A172 (cell line): ENCODE measurements around the gene CNR2. TPM values are rescaled to one million over a fixed set of nuclear protein-coding genes. Genes with fewer than 3 reads are reported as not detected.
A peak's percentile ranks its signal among the peaks of the same experiment; 100 is the strongest.
"Not testable (repeated sequence)": the region's sequence is repeated elsewhere in the genome, so short reads cannot be mapped to it uniquely, and the experiment has no call there.

Experiments
- DNase-seq: peaks from one replicate; pipeline ENCODE4 v3.0.0-alpha.2; 2015; ENCODE audit warnings: low spot score
- total RNA-seq: library from RNA; depleted of rRNA; stranded (reverse); fragments of >200 nt; shearing (Covaris generic); gene quantifications from 2 replicates; pipeline ENCODE4 v1.2.3, GENCODE V29; 2014; rRNA removed

The CNR2 gene
- total RNA-seq, 1 experiment from 2014 or later = not detected

GRCh38 chr1:23836037-23836436 lies 77.1 kb downstream of the CNR2 start:
- no peak for DNase-seq

GRCh38 chr1:23834156-23834555 lies 79.0 kb downstream of the CNR2 start:
- DNase-seq = not testable (repeated sequence)

- no peak for DNase-seq
These were observed 85.4 kb downstream of the CNR2 start for GRCh38 chr1:23827717-23828116.

GRCh38 chr1:23826590-23826989 lies 86.6 kb downstream of the CNR2 start:
- DNase-seq = not testable (repeated sequence)

- no peak for DNase-seq
These were observed 87.2 kb downstream of the CNR2 start for GRCh38 chr1:23825762-23826522.

- DNase-seq = peak; percentile 66
These were observed 87.9 kb downstream of the CNR2 start, which contains the start of gene HMGCL for GRCh38 chr1:23825076-23825761. Gene HMGCL, minus strand, starts transcription at chr1:23825429. Its CDS starts 14 bp downstream, at chr1:23825415.

- DNase-seq = no peak
These were observed 88.5 kb downstream of the CNR2 start for GRCh38 chr1:23824711-23825075.

GRCh38 chr1:23823767-23824166 lies 89.4 kb downstream of the CNR2 start:
- DNase-seq = no peak

Other genes starting within 250 kb of the CNR2 start
- gene RPL11, start 221.6 kb downstream of the CNR2 start, total RNA-seq = 609 and 964 TPM in 2 replicates
- gene ELOA, start 169.9 kb downstream of the CNR2 start, total RNA-seq = 28.1 and 29.4 TPM in 2 replicates
- gene PITHD1, start 134.9 kb downstream of the CNR2 start, total RNA-seq = 47.9 and 73.3 TPM in 2 replicates
- gene LYPLA2, start 122.2 kb downstream of the CNR2 start, total RNA-seq = 59.0 and 68.0 TPM in 2 replicates
- 109 and 110 TPM in 2 replicates for gene GALE, start 112.6 kb downstream of the CNR2 start, total RNA-seq
- 15.3 and 21.5 TPM in 2 replicates for gene HMGCL, start 87.9 kb downstream of the CNR2 start, total RNA-seq
- 19.6 and 22.9 TPM in 2 replicates for gene FUCA1, start 45.1 kb downstream of the CNR2 start, total RNA-seq
- 58.5 and 60.3 TPM in 2 replicates for gene PNRC2, start 46.5 kb upstream of the CNR2 start, total RNA-seq
- gene SRSF10, start 67.0 kb upstream of the CNR2 start, total RNA-seq = 96.5 and 106 TPM in 2 replicates
- 12.5 and 14.2 TPM in 2 replicates for gene MYOM3, start 198.8 kb upstream of the CNR2 start, total RNA-seq
- gene IL22RA1, start 229.8 kb upstream of the CNR2 start, total RNA-seq = 0.53 and 2.1 TPM in 2 replicates